ENCODE data around the gene FBXO40.

- TF ChIP-seq CTCF (IDR thresholded peaks at IDR 0.05; ENCODE audit: poor library complexity) (no peak), EZH2phosphoT487 (IDR thresholded peaks at IDR 0.05; ENCODE audit: low read depth, severe bottlenecking, unreplicated experiment) (no peak)
Measured at GRCh38 chr3:121606106-121606505, 12.9 kb downstream of the FBXO40 start.

Measured in hepatocyte (in vitro differentiated cells).